ENCODE data around the gene ELK3.

GRCh38 chr12:96226801-96227348 lies 32.7 kb downstream of the ELK3 start:
- TF ChIP-seq HNF4A (CRISPR knock-in tag; IDR thresholded peaks at IDR 0.05) (no peak), CC2D1A (CRISPR knock-in tag; IDR thresholded peaks at IDR 0.05) (no peak), FOXM1 (CRISPR knock-in tag; IDR thresholded peaks at IDR 0.05) (no peak), ZBTB43 (CRISPR knock-in tag; conservative IDR thresholded peaks at IDR 0.05) (no peak), MTA3 (CRISPR knock-in tag; IDR thresholded peaks at IDR 0.05) (no peak), ZSCAN22 (CRISPR knock-in tag; IDR thresholded peaks at IDR 0.05) (no peak), MXI1 (IDR thresholded peaks at IDR 0.05; ENCODE audit: borderline replicate concordance, low read depth, low read length) (no peak), ZNF441 (CRISPR knock-in tag; IDR thresholded peaks at IDR 0.05; ENCODE audit: borderline replicate concordance) (no peak)

Measured in HepG2 (cell line).